Lower leg skin (tissue), 3 donors: ENCODE data around the gene FBXL13.

Experiments
- CTCF ChIP-seq, 3 donors: fragments of 450-650 bp; IDR thresholded peaks; one replicate each; pipeline ENCODE4 v1.5.1; 2016; ENCODE audit warnings: antibody characterized with exemption in 3 of 3, mild to moderate bottlenecking in 3 of 3, moderate library complexity in 2 of 3
- POLR2A ChIP-seq, 2 donors: fragments of 450-650 bp; IDR thresholded peaks; one replicate each; pipeline ENCODE4 v1.6.1; 2016 to 2017; ENCODE audit warnings: antibody characterized with exemption in 2 of 2, mild to moderate bottlenecking in 1 of 2, moderate library complexity in 1 of 2

- TF ChIP-seq CTCF (IDR thresholded peaks at IDR 0.05) (no peak), POLR2A (IDR thresholded peaks at IDR 0.05) (no peak)
Measured at GRCh38 chr7:102975854-102976253, 98.7 kb downstream of the FBXL13 start.
